GM21390 (cell line): ENCODE results near the gene GNG2.
A peak's percentile ranks its signal among the peaks of the same experiment; 100 is the strongest.

Source experiments
- ATAC-seq: cut with Tn5 transposase; IDR thresholded peaks from one replicate; pipeline ENCODE4 v1.9.1; 2021; ENCODE audit not compliant: unreplicated experiment

The GNG2 gene

GRCh38 chr14:51938137-51938536, 77.7 kb downstream of the GNG2 start:
- no peak for ATAC-seq

- ATAC-seq: no peak
Observed at GRCh38 chr14:51938821-51939220, 78.4 kb downstream of the GNG2 start.

- ATAC-seq: no peak
Observed at GRCh38 chr14:51939226-51939625, 78.8 kb downstream of the GNG2 start.

GRCh38 chr14:51939755-51940301, 79.4 kb downstream of the GNG2 start:
- ATAC-seq: peak; percentile 57

DNA sequence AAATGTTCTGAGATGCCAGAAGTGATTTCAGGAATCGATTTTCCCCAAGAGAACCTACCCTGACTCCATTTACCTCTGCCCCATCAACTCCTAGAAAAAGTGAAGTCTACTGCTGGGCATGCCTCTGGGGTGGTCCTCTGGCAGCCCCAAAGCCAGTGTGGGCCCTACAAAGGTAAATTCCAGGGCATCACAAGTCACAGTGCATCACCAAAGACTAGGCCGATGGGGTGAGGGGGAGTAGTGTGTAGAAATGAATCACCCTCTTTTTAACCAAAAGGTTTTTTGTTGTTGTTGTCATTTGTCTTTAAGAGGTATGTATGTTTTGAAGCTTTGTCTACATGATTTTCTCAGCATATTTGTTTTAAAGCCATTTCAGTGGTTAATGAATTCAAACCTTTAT, 82.6 kb downstream of the GNG2 start:
- ATAC-seq: no peak

- no peak for ATAC-seq
Observed at GRCh38 chr14:51950007-51950406, 89.6 kb downstream of the GNG2 start.

DNA sequence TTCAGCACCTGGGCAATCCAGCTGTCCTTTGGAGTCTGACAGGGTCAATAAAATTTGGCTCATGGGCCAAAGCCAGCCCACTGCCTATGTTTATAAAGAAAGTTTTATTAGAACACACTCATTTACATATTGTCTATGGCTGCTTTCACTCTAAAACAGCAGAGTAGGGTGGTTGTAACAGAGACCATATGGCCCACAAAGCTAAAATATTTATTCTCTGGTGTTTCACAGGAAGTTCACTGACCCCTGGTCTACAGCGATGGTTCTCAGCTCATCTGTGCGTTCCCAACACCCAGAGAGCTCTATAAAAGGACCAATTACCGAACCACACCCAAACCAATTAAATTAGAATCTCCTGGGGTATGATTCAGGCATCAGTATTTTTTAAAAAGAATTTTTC, 91.2 kb downstream of the GNG2 start:
- ATAC-seq: no peak

- no peak for ATAC-seq
Observed at GRCh38 chr14:51954031-51954430, 93.6 kb downstream of the GNG2 start.

GRCh38 chr14:51954657-51955056, 94.2 kb downstream of the GNG2 start:
- no peak for ATAC-seq

DNA sequence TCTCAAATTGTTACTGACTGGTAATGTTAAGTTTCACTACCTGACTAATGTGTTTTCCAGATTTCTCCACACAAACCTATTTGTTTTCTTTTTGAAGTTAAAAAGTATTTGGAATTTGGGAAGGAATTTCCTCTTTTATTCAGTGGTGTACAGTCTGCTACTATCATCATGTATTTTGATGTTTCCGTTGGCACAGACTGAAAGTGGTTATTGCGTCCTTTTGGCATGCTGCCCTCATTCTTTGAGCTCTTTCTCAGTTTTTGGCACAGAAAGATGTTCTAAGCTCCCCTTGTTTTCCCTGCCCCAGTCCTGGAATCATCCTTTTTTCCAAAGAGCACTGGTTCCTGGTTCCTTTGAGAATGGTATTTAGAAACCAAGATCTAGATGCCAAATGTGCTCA, 97.5 kb downstream of the GNG2 start:
- no peak for ATAC-seq

GRCh38 chr14:51959928-51960327, 99.5 kb downstream of the GNG2 start:
- ATAC-seq: no peak

GRCh38 chr14:51960866-51961265, 100.5 kb downstream of the GNG2 start:
- ATAC-seq: no peak

- no peak for ATAC-seq
Observed at GRCh38 chr14:51962711-51963110, 102.3 kb downstream of the GNG2 start.

GRCh38 chr14:51963286-51963685, 102.9 kb downstream of the GNG2 start:
- ATAC-seq: no peak

GRCh38 chr14:51967521-51967920, 107.1 kb downstream of the GNG2 start:
- ATAC-seq: no peak

DNA sequence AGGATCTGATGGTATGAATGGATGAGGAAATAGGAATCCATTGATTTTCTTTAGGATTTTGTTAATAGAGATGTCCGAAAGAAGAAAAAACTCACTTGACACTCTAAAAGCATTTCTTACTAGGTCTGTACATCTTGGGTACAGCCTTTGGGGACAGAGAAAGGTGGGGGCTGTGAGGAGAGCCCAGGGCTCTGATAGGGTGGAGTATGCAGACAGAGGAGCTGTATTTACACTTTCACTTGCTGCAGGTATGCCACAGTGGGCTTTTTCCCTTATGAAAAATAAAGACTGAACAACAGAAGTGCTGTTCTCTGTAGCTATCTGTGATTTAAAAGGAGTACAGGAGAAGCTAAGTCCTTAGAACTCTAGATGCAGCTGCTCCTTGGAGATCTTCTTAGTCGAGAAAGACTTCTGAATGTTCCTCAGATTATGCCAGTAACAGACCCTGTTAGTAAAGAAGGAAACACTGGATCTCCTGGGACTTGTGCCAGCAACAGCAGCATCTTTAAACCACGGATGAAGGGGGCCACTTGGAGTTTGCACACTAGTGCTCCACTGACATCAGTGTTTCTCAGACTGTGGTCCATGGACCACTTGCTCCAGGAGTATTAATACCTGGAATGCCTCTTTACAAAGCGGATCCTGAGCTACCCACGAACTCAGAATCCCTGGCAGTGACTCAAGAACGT, 109.6 kb downstream of the GNG2 start:
- ATAC-seq: no peak

DNA sequence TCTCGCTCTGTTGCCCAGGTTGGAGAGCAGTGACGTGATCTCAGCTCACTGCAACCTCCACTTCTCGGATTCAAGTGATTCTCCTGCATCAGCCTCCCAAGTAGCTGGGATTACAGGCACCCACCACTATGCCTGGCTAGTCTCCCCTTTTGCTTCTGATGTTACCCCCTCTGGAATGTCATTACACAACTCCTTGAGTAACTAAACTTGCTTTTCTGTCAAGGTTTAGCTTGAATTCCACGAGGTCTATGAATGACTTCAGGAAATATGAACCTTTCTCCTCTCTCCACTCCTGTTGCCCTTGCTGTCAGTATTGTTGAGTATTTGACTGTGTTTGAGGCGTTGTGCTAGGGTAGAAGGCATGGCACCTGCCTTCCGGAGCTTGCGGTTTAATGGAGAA, 112.2 kb downstream of the GNG2 start:
- ATAC-seq: no peak

- ATAC-seq: no peak
Observed at GRCh38 chr14:51977075-51977474, 116.7 kb downstream of the GNG2 start.

- no peak for ATAC-seq
Observed at GRCh38 chr14:51978681-51979085, 118.3 kb downstream of the GNG2 start.

DNA sequence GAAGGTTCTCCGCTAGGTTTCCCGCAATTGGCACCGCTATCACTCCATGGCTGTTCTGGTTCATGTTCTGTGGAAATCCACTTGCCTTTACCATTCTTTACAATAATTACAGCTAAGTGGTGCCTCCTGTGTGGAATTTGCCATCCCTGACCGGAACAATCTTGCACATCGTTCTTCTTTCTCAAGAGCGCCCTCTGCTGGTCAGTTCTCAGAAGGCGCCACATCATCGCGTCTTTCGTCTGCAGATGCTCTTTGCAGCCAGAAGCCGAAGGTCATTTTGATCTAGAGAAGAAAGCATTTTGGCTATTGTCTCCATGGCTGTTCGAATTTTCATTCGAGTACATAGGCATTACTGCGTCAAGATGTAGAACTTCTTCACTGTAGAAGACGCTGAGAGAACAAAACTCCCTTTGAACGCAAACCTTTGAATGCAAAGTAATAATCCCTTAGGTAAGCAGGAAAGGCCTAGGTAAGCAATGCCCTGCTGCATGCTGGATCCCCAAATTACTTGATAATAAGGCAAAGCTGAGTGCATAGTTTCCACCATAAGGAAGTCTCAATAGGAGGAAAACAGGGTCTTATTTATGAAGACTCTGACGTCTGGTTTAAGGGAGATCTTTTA, 118.8 kb downstream of the GNG2 start:
- no peak for ATAC-seq

- peak; percentile 73 for ATAC-seq
Observed at GRCh38 chr14:51981218-51981854, 120.9 kb downstream of the GNG2 start.

- ATAC-seq: no peak
Observed at GRCh38 chr14:51988221-51988620, 127.8 kb downstream of the GNG2 start.
